Measurements from ENCODE around the gene FARP1. TPM values are rescaled to one million over a fixed set of nuclear protein-coding genes. Genes with fewer than 3 reads are reported as not detected.

FARP1 gene
- total RNA-seq, 2 experiments from 2014 or later: not detected

DNA sequence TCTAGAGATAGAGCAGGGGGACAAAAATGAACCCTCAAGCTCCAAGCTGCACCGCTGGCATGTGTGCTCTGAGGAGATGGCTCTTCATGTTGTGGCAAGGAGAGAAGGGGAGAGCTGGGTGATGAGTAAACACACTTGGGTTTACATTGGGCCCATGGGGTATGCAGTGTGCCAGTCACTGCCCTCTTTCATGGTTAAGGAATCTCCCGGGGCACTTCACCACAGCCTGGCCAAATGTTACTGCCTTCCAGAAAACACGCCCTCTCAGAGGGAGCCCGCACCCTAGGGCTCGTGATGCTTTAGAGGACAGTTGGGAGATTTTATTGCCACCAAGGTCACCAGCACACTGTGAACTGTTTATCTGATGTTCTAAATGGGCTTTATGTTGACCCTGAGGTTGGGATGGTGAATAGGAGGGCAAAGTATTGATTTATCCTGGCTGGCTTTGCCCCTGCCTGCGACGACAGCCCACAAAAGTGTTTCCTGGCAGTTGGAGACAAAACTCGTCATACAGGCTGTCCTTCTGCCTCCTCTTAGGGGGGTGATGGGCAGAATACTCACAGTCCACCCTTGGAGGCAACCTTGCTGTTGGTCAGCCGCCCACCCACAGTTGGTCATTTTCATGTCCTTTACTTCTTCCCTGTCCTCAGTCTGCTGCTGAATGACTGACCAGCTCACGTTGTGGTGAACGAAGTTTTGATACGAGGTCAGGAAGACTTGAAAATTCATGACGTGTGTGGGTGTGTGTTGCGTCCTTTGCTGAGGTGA lies 277.1 kb downstream of the FARP1 start:
- Histone ChIP-seq H3K9me2 (ENCODE audit: insufficient read depth, low read length) (no peaks in the 10 kb centered on the region), H3K36me3 (ENCODE audit: insufficient read depth, low read length) (no peaks in the 10 kb centered on the region), H2AFZ (ENCODE audit: low read length) (no peak overlapping the region), H3K9me3 (ENCODE audit: low read length) (no peaks in the 10 kb centered on the region), H3K27ac (ENCODE audit: low read depth, low read length, poor library complexity, severe bottlenecking) (no peak overlapping the region), H3K79me2 (ENCODE audit: insufficient read depth, low read depth, low read length) (no peaks in the 10 kb centered on the region), H3K4me2 (ENCODE audit: low read length) (no peak overlapping the region), H3K4me1 (ENCODE audit: insufficient read depth, low read length, poor library complexity, severe bottlenecking) (no peaks in the 10 kb centered on the region), H4K20me1 (ENCODE audit: insufficient read depth, low read length) (no peaks in the 10 kb centered on the region), H3K4me3 (ENCODE audit: low read depth, low read length, poor library complexity, severe bottlenecking) (no peak overlapping the region)
- ChIA-PET POLR2A (no interaction called here), CTCF (ENCODE audit: unreplicated experiment) (no interaction called here)
- intact Hi-C loops (cut with micrococcal nuclease; ENCODE audit: unreplicated experiment): no loop called here
- DNase-seq (ENCODE audit: low spot score): no peak
- no TSS peak for BruUV-seq (replicated peaks)
- TF ChIP-seq EZH2phosphoT487 (IDR thresholded peaks at IDR 0.05; ENCODE audit: borderline replicate concordance, low read depth, low read length): no peak
- TF ChIP-seq, protein P1, sequence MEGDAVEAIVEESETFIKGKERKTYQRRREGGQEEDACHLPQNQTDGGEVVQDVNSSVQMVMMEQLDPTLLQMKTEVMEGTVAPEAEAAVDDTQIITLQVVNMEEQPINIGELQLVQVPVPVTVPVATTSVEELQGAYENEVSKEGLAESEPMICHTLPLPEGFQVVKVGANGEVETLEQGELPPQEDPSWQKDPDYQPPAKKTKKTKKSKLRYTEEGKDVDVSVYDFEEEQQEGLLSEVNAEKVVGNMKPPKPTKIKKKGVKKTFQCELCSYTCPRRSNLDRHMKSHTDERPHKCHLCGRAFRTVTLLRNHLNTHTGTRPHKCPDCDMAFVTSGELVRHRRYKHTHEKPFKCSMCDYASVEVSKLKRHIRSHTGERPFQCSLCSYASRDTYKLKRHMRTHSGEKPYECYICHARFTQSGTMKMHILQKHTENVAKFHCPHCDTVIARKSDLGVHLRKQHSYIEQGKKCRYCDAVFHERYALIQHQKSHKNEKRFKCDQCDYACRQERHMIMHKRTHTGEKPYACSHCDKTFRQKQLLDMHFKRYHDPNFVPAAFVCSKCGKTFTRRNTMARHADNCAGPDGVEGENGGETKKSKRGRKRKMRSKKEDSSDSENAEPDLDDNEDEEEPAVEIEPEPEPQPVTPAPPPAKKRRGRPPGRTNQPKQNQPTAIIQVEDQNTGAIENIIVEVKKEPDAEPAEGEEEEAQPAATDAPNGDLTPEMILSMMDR (conservative IDR thresholded peaks at IDR 0.05; ENCODE audit: low read length): no peak

DNA sequence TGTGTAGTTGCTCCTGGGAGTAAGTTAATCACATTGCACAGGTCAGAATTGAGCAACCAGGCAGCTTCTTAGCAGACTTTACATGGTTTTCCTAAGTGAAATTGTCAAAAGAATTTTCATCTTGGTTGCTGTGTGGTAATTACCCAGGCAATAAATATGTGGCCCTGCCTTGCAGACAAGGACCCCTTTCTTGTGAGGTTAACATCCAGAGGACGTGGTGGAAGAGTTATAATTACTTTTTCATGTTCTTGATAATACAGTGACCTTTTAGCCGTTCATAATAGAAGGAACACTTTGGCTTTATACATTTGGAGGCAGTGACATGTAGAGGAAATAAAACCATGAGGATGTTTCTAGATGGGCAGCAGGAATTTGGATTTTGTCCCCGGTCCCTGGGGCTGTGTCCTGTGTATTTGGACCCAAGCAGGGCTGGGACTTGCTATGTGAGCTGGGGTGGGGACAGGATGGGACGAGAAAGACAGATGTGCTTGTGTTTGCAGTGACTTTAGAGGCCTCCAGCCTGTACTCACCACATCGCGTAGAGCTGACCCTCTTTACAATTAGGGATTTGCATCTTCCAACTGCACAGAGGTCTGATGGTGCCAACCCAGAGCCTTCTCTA lies 277.8 kb downstream of the FARP1 start:
- no peak for DNase-seq (ENCODE audit: low spot score)
- H3K9me2 ChIP-seq (ENCODE audit: insufficient read depth, low read length): no peaks in the 10 kb centered on the region
- no peak overlapping the region for H3K27ac ChIP-seq (ENCODE audit: low read depth, low read length, poor library complexity, severe bottlenecking)
- H2AFZ ChIP-seq (ENCODE audit: low read length): no peak overlapping the region
- H3K9me3 ChIP-seq (ENCODE audit: low read length): no peaks in the 10 kb centered on the region
- ChIA-PET CTCF (ENCODE audit: unreplicated experiment) (no interaction called here), POLR2A (no interaction called here)
- no peaks in the 10 kb centered on the region for H4K20me1 ChIP-seq (ENCODE audit: insufficient read depth, low read length)
- TF ChIP-seq, protein P1 (conservative IDR thresholded peaks at IDR 0.05; ENCODE audit: low read length): no peak
- no peak for TF ChIP-seq EZH2phosphoT487 (IDR thresholded peaks at IDR 0.05; ENCODE audit: borderline replicate concordance, low read depth, low read length)
- H3K4me2 ChIP-seq (ENCODE audit: low read length): no peak overlapping the region
- H3K79me2 ChIP-seq (ENCODE audit: insufficient read depth, low read depth, low read length): no peaks in the 10 kb centered on the region
- no TSS peak for BruUV-seq (replicated peaks)
- H3K36me3 ChIP-seq (ENCODE audit: insufficient read depth, low read length): no peaks in the 10 kb centered on the region
- intact Hi-C loops (cut with micrococcal nuclease; ENCODE audit: unreplicated experiment): no loop called here
- no peaks in the 10 kb centered on the region for H3K4me1 ChIP-seq (ENCODE audit: insufficient read depth, low read length, poor library complexity, severe bottlenecking)
- H3K4me3 ChIP-seq (ENCODE audit: low read depth, low read length, poor library complexity, severe bottlenecking): no peak overlapping the region

DNA sequence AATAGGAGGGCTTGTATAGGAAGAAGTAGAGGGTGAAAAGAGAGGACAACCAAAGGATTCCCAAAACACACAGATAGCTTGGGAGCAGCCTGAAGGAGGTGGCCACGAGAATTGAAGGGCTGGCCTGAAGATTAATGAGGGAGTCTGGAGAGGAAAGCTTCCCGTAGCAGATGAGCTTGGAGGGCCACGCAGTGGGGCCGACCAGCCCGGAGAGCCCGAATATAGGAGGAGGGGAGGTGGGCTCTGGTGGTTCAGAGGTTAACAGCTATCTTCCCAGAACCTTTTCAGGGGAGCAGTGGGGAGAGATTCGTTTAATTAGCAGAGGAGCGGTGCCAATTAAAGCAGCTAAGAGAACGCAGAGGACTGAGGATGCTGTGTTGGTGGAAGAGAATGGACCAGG lies 279.2 kb downstream of the FARP1 start:
- Histone ChIP-seq H3K36me3 (ENCODE audit: insufficient read depth, low read length) (no peaks in the 10 kb centered on the region), H3K4me3 (ENCODE audit: low read depth, low read length, poor library complexity, severe bottlenecking) (no peak overlapping the region), H4K20me1 (ENCODE audit: insufficient read depth, low read length) (no peaks in the 10 kb centered on the region), H2AFZ (ENCODE audit: low read length) (no peak overlapping the region), H3K4me1 (ENCODE audit: insufficient read depth, low read length, poor library complexity, severe bottlenecking) (no peaks in the 10 kb centered on the region), H3K4me2 (ENCODE audit: low read length) (no peak overlapping the region), H3K27ac (ENCODE audit: low read depth, low read length, poor library complexity, severe bottlenecking) (no peak overlapping the region), H3K9me2 (ENCODE audit: insufficient read depth, low read length) (no peaks in the 10 kb centered on the region), H3K79me2 (ENCODE audit: insufficient read depth, low read depth, low read length) (no peaks in the 10 kb centered on the region), H3K9me3 (ENCODE audit: low read length) (no peaks in the 10 kb centered on the region)
- no peak for TF ChIP-seq EZH2phosphoT487 (IDR thresholded peaks at IDR 0.05; ENCODE audit: borderline replicate concordance, low read depth, low read length)
- TF ChIP-seq, protein P1 (conservative IDR thresholded peaks at IDR 0.05; ENCODE audit: low read length): no peak
- intact Hi-C loops (cut with micrococcal nuclease; ENCODE audit: unreplicated experiment): no loop called here
- ChIA-PET POLR2A (interaction anchor here (0.6 kb wide), 1 partner anchor 214 kb away, joined by 3 read pairs; no protein-coding TSS in a partner anchor), CTCF (ENCODE audit: unreplicated experiment) (no interaction called here)
- no peak for DNase-seq (ENCODE audit: low spot score)
- BruUV-seq (replicated peaks): no TSS peak
